Mononuclear cell (primary cell): ENCODE data around the gene SLIT3. TPM values are rescaled to one million over a fixed set of nuclear protein-coding genes. Genes with fewer than 3 reads are reported as not detected.

Experiments
- H3K27me3 ChIP-seq: 2 replicates; pipeline ENCODE4 v1.6.0; 2011; ENCODE audit warnings: low read length, control low read depth; ENCODE audit not compliant: insufficient read depth
- H3K4me1 ChIP-seq: 2 replicates; pipeline ENCODE4 v1.5.1; 2011; ENCODE audit warnings: mild to moderate bottlenecking, low read length, control low read depth; ENCODE audit not compliant: insufficient read depth
- H3K4me3 ChIP-seq: 2 replicates; pipeline ENCODE4 v1.5.1; 2011; ENCODE audit warnings: mild to moderate bottlenecking, low read length, moderate library complexity
- H3K9me3 ChIP-seq: 2 replicates; pipeline ENCODE4 v1.5.1; 2011; ENCODE audit warnings: low read depth, mild to moderate bottlenecking, control low read depth, low read length
- total RNA-seq: library from RNA; depleted of rRNA; stranded (reverse); fragments of >200 nt; gene quantifications from one replicate; pipeline ENCODE4 v1.2.3, GENCODE V29; 2012

Gene SLIT3
- total RNA-seq, 1 donor: 0.10 TPM

GRCh38 chr5:168925160-168925559, 375.8 kb downstream of the SLIT3 start:
- Histone ChIP-seq H3K4me1 (peaks cover 4% of the 10 kb centered on the region), H3K9me3 (no peaks in the 10 kb centered on the region), H3K27me3 (peaks cover 11% of the 10 kb centered on the region), H3K4me3 (no peak overlapping the region)

GRCh38 chr5:168921147-168921866, 379.6 kb downstream of the SLIT3 start:
- Histone ChIP-seq H3K4me3 (no peak overlapping the region), H3K9me3 (no peaks in the 10 kb centered on the region), H3K27me3 (peaks cover 15% of the 10 kb centered on the region), H3K4me1 (peaks cover 7% of the 10 kb centered on the region)

- H3K27me3 ChIP-seq: peaks cover 15% of the 10 kb centered on the region
- peaks cover 7% of the 10 kb centered on the region for H3K4me1 ChIP-seq
- H3K9me3 ChIP-seq: no peaks in the 10 kb centered on the region
- no peak overlapping the region for H3K4me3 ChIP-seq
Measured at GRCh38 chr5:168920019-168920810, 380.7 kb downstream of the SLIT3 start.

- Histone ChIP-seq H3K9me3 (no peaks in the 10 kb centered on the region), H3K4me3 (no peak overlapping the region), H3K4me1 (peaks cover 7% of the 10 kb centered on the region), H3K27me3 (peaks cover 15% of the 10 kb centered on the region)
Measured at GRCh38 chr5:168917947-168918600, 382.9 kb downstream of the SLIT3 start.

GRCh38 chr5:168916852-168917251, 384.1 kb downstream of the SLIT3 start:
- Histone ChIP-seq H3K4me1 (peaks cover 7% of the 10 kb centered on the region), H3K4me3 (no peak overlapping the region), H3K9me3 (no peaks in the 10 kb centered on the region), H3K27me3 (peaks cover 15% of the 10 kb centered on the region)

GRCh38 chr5:168916266-168916665, 384.7 kb downstream of the SLIT3 start:
- H3K27me3 ChIP-seq: peaks cover 11% of the 10 kb centered on the region
- peaks cover 7% of the 10 kb centered on the region for H3K4me1 ChIP-seq
- H3K9me3 ChIP-seq: no peaks in the 10 kb centered on the region
- no peak overlapping the region for H3K4me3 ChIP-seq

GRCh38 chr5:168914491-168914890, 386.4 kb downstream of the SLIT3 start:
- no peaks in the 10 kb centered on the region for H3K4me1 ChIP-seq
- H3K4me3 ChIP-seq: no peak overlapping the region
- H3K27me3 ChIP-seq: no peaks in the 10 kb centered on the region
- H3K9me3 ChIP-seq: no peaks in the 10 kb centered on the region

- H3K4me1 ChIP-seq: no peaks in the 10 kb centered on the region
Measured at GRCh38 chr5:168910874-168911273, 390.1 kb downstream of the SLIT3 start.

GRCh38 chr5:168908207-168908606, 392.7 kb downstream of the SLIT3 start:
- Histone ChIP-seq H3K4me3 (no peak overlapping the region), H3K27me3 (no peaks in the 10 kb centered on the region)

More at GRCh38 chr5:168910874-168911273, 390.1 kb downstream of the SLIT3 start:
- no peaks in the 10 kb centered on the region for H3K27me3 ChIP-seq
- no peak overlapping the region for H3K4me3 ChIP-seq
- H3K9me3 ChIP-seq: no peaks in the 10 kb centered on the region

GRCh38 chr5:168903061-168903460, 397.9 kb downstream of the SLIT3 start:
- no peaks in the 10 kb centered on the region for H3K27me3 ChIP-seq
- no peak overlapping the region for H3K4me3 ChIP-seq
- no peaks in the 10 kb centered on the region for H3K9me3 ChIP-seq
- no peaks in the 10 kb centered on the region for H3K4me1 ChIP-seq

More at GRCh38 chr5:168908207-168908606, 392.7 kb downstream of the SLIT3 start:
- no peaks in the 10 kb centered on the region for H3K4me1 ChIP-seq
- H3K9me3 ChIP-seq: no peaks in the 10 kb centered on the region

GRCh38 chr5:168899673-168900072, 401.3 kb downstream of the SLIT3 start:
- Histone ChIP-seq H3K4me3 (no peak overlapping the region), H3K9me3 (no peaks in the 10 kb centered on the region), H3K4me1 (no peaks in the 10 kb centered on the region), H3K27me3 (no peaks in the 10 kb centered on the region)

GRCh38 chr5:168899264-168899663, 401.7 kb downstream of the SLIT3 start:
- no peaks in the 10 kb centered on the region for H3K9me3 ChIP-seq
- no peaks in the 10 kb centered on the region for H3K27me3 ChIP-seq
- H3K4me3 ChIP-seq: no peak overlapping the region
- H3K4me1 ChIP-seq: no peaks in the 10 kb centered on the region

GRCh38 chr5:168898247-168898911, 402.6 kb downstream of the SLIT3 start:
- no peaks in the 10 kb centered on the region for H3K4me1 ChIP-seq
- no peak overlapping the region for H3K4me3 ChIP-seq
- H3K9me3 ChIP-seq: no peaks in the 10 kb centered on the region
- no peaks in the 10 kb centered on the region for H3K27me3 ChIP-seq

- no peaks in the 10 kb centered on the region for H3K4me1 ChIP-seq
Measured at GRCh38 chr5:168897387-168898122, 403.4 kb downstream of the SLIT3 start.

More at GRCh38 chr5:168897387-168898122, 403.4 kb downstream of the SLIT3 start:
- Histone ChIP-seq H3K27me3 (no peaks in the 10 kb centered on the region), H3K9me3 (no peaks in the 10 kb centered on the region), H3K4me3 (no peak overlapping the region)
